HepG2 (cell line): ENCODE measurements around the gene HES7. TPM values are rescaled to one million over a fixed set of nuclear protein-coding genes. Genes with fewer than 3 reads are reported as not detected.
A peak's percentile ranks its signal among the peaks of the same experiment; 100 is the strongest.

Source experiments
- ATAC-seq: fragments of 200-7000 bp; cut with Tn5 transposase; 3 replicates; pipeline ENCODE4 v1.9.1; 2020; ENCODE audit warnings: mild to moderate bottlenecking, moderate library complexity
- BruUV-seq: library from RNA; stranded (reverse); fragments of 400-500 nt; replicated peaks from 2 replicates; lab custom pipeline; 2021; lab: Mats Ljungman, UMichigan
- CTCF ChIA-PET: fragments of 300-600 bp; formaldehyde crosslinking; extraction: SDS; loops from one replicate; lab custom pipeline; 2021; ENCODE audit warnings: low total read pairs, inconsistent platforms, low intra/inter-chr PET ratio; lab: Yijun Ruan, JAX
- POLR2A ChIA-PET: fragments of 350-600 bp; sonication (Branson Sonifier 250); formaldehyde crosslinking; loops from one replicate; lab custom pipeline; 2020; ENCODE audit warnings: antibody characterized with exemption, inconsistent platforms; lab: Yijun Ruan, JAX
- DNase-seq: peaks from one replicate; pipeline ENCODE4 v3.0.0-alpha.2; 2015; ENCODE audit warnings: low spot score
- FAIRE-seq: peaks from 3 replicates; lab custom pipeline; 2011; peaks lifted over from hg19 to GRCh38; lab: Jason Lieb, UNC
- H2AFZ ChIP-seq: one replicate; pipeline ENCODE4 v1.6.1; 2011; ENCODE audit warnings: low read length, inconsistent platforms
- H3K27ac ChIP-seq: fragments of 300-600 bp; 3 replicates; pipeline ENCODE4 v1.8.0; 2011; ENCODE audit warnings: mixed run types, mild to moderate bottlenecking, mixed read lengths, low read length, inconsistent platforms; ENCODE audit not compliant: insufficient read depth; ENCODE audit errors: extremely low read length
- H3K27me3 ChIP-seq, 2 experiments: fragments of 200-600 bp in 1 of 2; 2 replicates in 1 of 2; 3 replicates in 1 of 2; pipeline versions ENCODE4 v1.6.0 to v1.8.0; 2011; ENCODE audit warnings: low read length in 2 of 2, mild to moderate bottlenecking in 2 of 2, moderate library complexity in 2 of 2, inconsistent platforms in 1 of 2; ENCODE audit not compliant: insufficient read depth in 2 of 2, control insufficient read depth in 1 of 2
- H3K36me3 ChIP-seq, 2 experiments: fragments of 200-600 bp in 1 of 2; replicated peaks in 1 of 2; 2 replicates in 1 of 2; 3 replicates in 1 of 2; pipeline versions ENCODE4 v1.5.1 to v1.8.0; 2011; ENCODE audit warnings: low read length in 2 of 2, inconsistent platforms in 1 of 2; ENCODE audit not compliant: insufficient read depth in 2 of 2, control insufficient read depth in 1 of 2
- H3K4me1 ChIP-seq: 2 replicates; pipeline ENCODE4 v1.5.1; 2012; ENCODE audit warnings: low read length, inconsistent platforms; ENCODE audit not compliant: insufficient read depth
- H3K4me2 ChIP-seq: 2 replicates; pipeline ENCODE4 v1.6.0; 2011; ENCODE audit warnings: low read depth, low read length, inconsistent platforms
- H3K4me3 ChIP-seq, 3 experiments: fragments of 200-600 bp in 1 of 3; sonication (generic), shearing (Covaris generic) in 1 of 3; replicated peaks in 1 of 3; 2 replicates each; pipeline ENCODE4 v1.5.1; 2011 to 2016; ENCODE audit warnings: low read length in 3 of 3, inconsistent platforms in 2 of 3, low read depth in 2 of 3, mild to moderate bottlenecking in 2 of 3, control low read depth in 1 of 3, mixed read lengths in 1 of 3; ENCODE audit not compliant: insufficient read depth in 1 of 3
- H3K79me2 ChIP-seq: one replicate; pipeline ENCODE4 v1.6.1; 2011; ENCODE audit warnings: low read length, inconsistent platforms; ENCODE audit not compliant: insufficient read depth
- H3K9ac ChIP-seq: 2 replicates; pipeline ENCODE4 v1.6.0; 2011; ENCODE audit warnings: mild to moderate bottlenecking, low read depth, low read length, inconsistent platforms; ENCODE audit not compliant: insufficient read depth
- H3K9me3 ChIP-seq: 2 replicates; pipeline ENCODE4 v1.5.1; 2012; ENCODE audit warnings: mild to moderate bottlenecking, low read length
- H4K20me1 ChIP-seq: 2 replicates; pipeline ENCODE4 v1.6.0; 2011; ENCODE audit warnings: inconsistent platforms, mild to moderate bottlenecking, low read length, moderate library complexity; ENCODE audit not compliant: insufficient read depth
- BCL6 ChIP-seq: IDR thresholded peaks from 2 replicates; pipeline ENCODE4 v1.6.1; 2016; ENCODE audit warnings: missing genetic modification reagents, missing compliant biosample characterization
- FOXK1 ChIP-seq: sonication (generic); formaldehyde crosslinking; IDR thresholded peaks from 2 replicates; pipeline ENCODE4 v1.4.0; 2020; ENCODE audit warnings: low read depth, missing genetic modification reagents, borderline replicate concordance
- GABPB1 ChIP-seq: IDR thresholded peaks from 2 replicates; pipeline ENCODE4 v1.6.1; 2016; ENCODE audit warnings: mild to moderate bottlenecking, missing genetic modification reagents, moderate library complexity, missing compliant biosample characterization
- GLI4 ChIP-seq: sonication (generic); formaldehyde crosslinking; IDR thresholded peaks from 2 replicates; pipeline ENCODE4 v1.5.1; 2020; ENCODE audit warnings: missing genetic modification reagents, mild to moderate bottlenecking, moderate library complexity, borderline replicate concordance
- KDM6A ChIP-seq: IDR thresholded peaks from 2 replicates; pipeline ENCODE4 v1.6.1; 2016; ENCODE audit warnings: low read depth
- MIER3 ChIP-seq: IDR thresholded peaks from 2 replicates; pipeline ENCODE4 v1.6.1; 2016; ENCODE audit warnings: missing compliant biosample characterization, borderline replicate concordance
- PITX1 ChIP-seq: sonication (generic); formaldehyde crosslinking; IDR thresholded peaks from 2 replicates; pipeline ENCODE4 v1.5.1; 2020; ENCODE audit warnings: mild to moderate bottlenecking, missing genetic modification reagents
- TRIM24 ChIP-seq: sonication (generic); formaldehyde crosslinking; IDR thresholded peaks from 2 replicates; pipeline ENCODE4 v1.8.0; 2022; ENCODE audit warnings: mild to moderate bottlenecking, missing genetic modification reagents
- ZFP1 ChIP-seq: IDR thresholded peaks from 2 replicates; pipeline ENCODE4 v1.6.1; 2016
- ZNF17 ChIP-seq: sonication (generic); formaldehyde crosslinking; IDR thresholded peaks from 2 replicates; pipeline ENCODE4 v1.5.0; 2020; ENCODE audit warnings: mild to moderate bottlenecking, missing genetic modification reagents
- ZNF205 ChIP-seq: IDR thresholded peaks from 2 replicates; pipeline ENCODE4 v1.6.1; 2018; ENCODE audit warnings: missing biosample characterization, missing genetic modification reagents
- ZNF652 ChIP-seq: IDR thresholded peaks from 2 replicates; pipeline ENCODE4 v1.6.1; 2016; ENCODE audit warnings: low read depth, borderline replicate concordance
- ZNF660 ChIP-seq: sonication (generic); formaldehyde crosslinking; IDR thresholded peaks from 2 replicates; pipeline ENCODE4 v1.5.1; 2020; ENCODE audit warnings: mild to moderate bottlenecking, low read depth, missing genetic modification reagents, borderline replicate concordance
- ZNF703 ChIP-seq: sonication (generic); formaldehyde crosslinking; IDR thresholded peaks from 2 replicates; pipeline ENCODE4 v1.5.1; 2020; ENCODE audit warnings: missing genetic modification reagents, mild to moderate bottlenecking, moderate library complexity, borderline replicate concordance
- WGBS: methylation state at CpG from one replicate; pipeline ENCODE4 v1.1.6; 2017; ENCODE audit warnings: low lambda C conversion rate; 5-methylcytosine and 5-hydroxymethylcytosine counted together
- in situ Hi-C: cut with HindIII; loops from 2 replicates; pipeline ENCODE4 v1.10.0; 2017; ENCODE audit warnings: low pct_unique_long_range_greater_than_20kb; ENCODE audit not compliant: extremely low pct_ligation_motif_present
- intact Hi-C: fragments of 100-400 bp; cut with micrococcal nuclease; formaldehyde crosslinking; loops from one replicate; pipeline ENCODE4 v1.10.0; 2022; ENCODE audit not compliant: unreplicated experiment
- polyA plus RNA-seq, 8 experiments: library from polyadenylated mRNA; depleted of rRNA in 3 of 8; stranded (reverse) in 7 of 8; unstranded in 1 of 8; fragments of >200 nt; fragmentation: Illumina TruSeq in 4 of 8; extraction: Trizol in 4 of 8; gene quantifications; 2 replicates each; pipeline versions ENCODE4 v1.2.1 to v1.2.3, GENCODE V29; 2011 to 2016; ENCODE audit warnings: low read depth in 4 of 8, missing spikeins in 1 of 8, mixed read lengths in 1 of 8; ENCODE audit not compliant: insufficient read depth in 1 of 8
- total RNA-seq, 5 experiments: library from RNA; depleted of rRNA; stranded (reverse); fragments of >200 nt; fragmentation: Illumina TruSeq; extraction: Trizol; gene quantifications; 2 replicates each; pipeline ENCODE4 v1.2.3, GENCODE V29; 2016; ENCODE audit warnings: low read depth in 1 of 5
- TF ChIP-seq, protein P1 (sequence below): sonication (generic); formaldehyde crosslinking; IDR thresholded peaks from 2 replicates; pipeline ENCODE4 v1.4.0; 2020; ENCODE audit warnings: missing genetic modification reagents
- TF ChIP-seq, protein P2 (sequence below): sonication (generic); formaldehyde crosslinking; conservative IDR thresholded peaks from 2 replicates; pipeline ENCODE4 v1.4.0; 2020; ENCODE audit warnings: missing genetic modification reagents

Gene HES7
- total and polyA plus RNA-seq, 2 of the 13 experiments (the other 11 are each of a cell fraction or from before 2014, with no cell fraction given): not detected

DNA sequence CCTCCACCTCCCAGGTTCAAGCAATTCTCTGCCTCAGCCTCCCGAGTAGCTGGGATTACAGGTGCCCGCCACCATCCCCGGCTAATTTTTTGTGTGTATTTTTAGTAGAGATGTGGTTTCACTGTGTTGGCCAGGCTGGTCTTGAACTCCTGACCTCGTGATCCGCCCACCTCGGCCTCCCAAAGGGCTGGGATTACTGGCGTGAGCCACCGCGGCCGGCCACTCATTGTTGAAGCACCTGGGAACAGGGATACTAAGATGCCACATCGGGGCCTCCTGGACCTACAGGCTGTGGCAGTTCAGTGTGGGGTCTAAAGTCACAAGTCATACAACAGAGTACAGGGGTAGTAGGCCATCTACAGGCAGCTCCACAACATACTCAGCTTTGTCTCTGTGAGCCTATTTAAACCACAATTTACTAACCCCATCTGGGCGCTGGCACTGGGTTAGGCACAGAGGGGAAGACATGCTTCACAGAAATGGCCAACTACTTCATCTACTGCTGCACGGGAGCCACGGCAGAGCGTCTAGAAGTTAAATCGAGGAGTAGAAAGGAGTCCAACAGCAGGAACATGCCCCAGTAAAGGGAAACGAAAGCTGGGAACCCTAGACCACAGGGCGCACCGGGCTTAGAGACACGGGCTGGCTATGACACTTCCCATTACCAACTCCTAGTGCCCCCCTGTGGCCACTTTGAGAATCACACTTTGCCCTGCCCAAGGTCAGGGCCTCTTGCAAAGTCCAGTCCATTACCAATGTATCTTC is 34.5 kb upstream of the HES7 start (continued):
- TF ChIP-seq, protein P1, sequence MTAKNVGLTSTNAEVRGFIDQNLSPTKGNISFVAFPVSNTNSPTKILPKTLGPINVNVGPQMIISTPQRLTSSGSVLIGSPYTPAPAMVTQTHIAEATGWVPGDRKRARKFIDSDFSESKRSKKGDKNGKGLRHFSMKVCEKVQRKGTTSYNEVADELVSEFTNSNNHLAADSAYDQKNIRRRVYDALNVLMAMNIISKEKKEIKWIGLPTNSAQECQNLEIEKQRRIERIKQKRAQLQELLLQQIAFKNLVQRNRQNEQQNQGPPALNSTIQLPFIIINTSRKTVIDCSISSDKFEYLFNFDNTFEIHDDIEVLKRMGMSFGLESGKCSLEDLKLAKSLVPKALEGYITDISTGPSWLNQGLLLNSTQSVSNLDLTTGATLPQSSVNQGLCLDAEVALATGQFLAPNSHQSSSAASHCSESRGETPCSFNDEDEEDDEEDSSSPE: no peak
- 0 out of 2 replicates have a peak, but pooled peaks have one; percentile 34 for TF ChIP-seq ZNF703 (CRISPR knock-in tag)
- TF ChIP-seq FOXK1: no peak

DNA sequence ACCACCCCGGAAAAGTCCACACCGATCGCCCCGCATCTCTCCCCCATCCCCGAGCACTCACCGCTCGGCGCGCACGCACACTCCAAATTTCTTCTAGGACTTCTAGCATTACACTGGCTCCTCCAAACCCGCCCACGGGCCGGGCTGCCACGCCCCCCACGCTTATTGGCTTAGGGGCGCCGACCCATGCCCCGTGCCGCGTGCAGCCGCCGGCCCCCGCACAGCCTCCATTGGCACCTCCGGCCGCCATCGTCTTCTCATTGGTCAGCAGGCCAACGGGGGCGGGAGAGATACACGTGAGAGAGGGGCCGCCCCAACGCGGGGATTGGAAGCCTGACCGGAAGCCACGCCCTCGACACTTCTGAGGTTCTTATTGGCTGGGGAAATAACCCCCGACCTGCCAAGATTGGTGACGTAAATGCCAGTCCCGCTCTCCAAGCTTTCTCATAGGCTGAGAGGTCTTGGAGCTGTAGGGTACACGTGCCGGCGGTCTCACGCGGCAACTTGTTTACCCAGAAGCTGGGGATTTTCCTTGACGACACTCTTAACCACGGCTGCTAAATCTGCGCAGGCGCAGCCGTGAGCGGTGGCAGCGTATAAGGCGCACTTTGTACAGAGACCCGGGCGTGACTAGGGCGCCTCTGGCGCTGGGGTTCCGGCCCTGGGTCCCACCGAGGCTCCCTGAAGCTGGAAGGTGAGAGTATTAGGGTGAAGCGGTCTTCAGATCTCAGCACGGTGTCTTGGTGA is 32.5 kb upstream of the HES7 start:
- peak; percentile 62 for ATAC-seq
- Histone ChIP-seq H3K4me2 (peak overlapping the region; percentile 97), H3K9ac (peak overlapping the region; percentile 76), H3K9me3 (no peaks in the 10 kb centered on the region), H3K4me3 (peak overlapping the region; percentile 58 to 70 (median 63); a peak in 5 of 6 replicates), H4K20me1 (no peaks in the 10 kb centered on the region), H3K36me3 (peaks cover 1 to 7% of the 10 kb centered on the region in 2 experiments; a peak in 3 of 5 replicates), H3K27me3 (no peaks in the 10 kb centered on the region), H3K4me1 (peaks cover 71% of the 10 kb centered on the region), H2AFZ (no peak overlapping the region), H3K79me2 (peaks cover 9% of the 10 kb centered on the region), H3K27ac (peak overlapping the region; percentile 86)
- ChIA-PET POLR2A (interaction anchor here (0.6 to 1.9 kb wide), 8 partner anchors 17 to 100 kb away, joined by 3 to 34 read pairs (median 4); partner anchors contain the start of genes ALOXE3 and BORCS6), CTCF (interaction anchor here (0.7 kb wide), 1 partner anchor 18 kb away, joined by 4 read pairs; no protein-coding TSS in a partner anchor)
- peak; percentile 67 for FAIRE-seq
- no TSS peak for BruUV-seq
- peak; percentile 98 for DNase-seq
- in situ Hi-C loops (loop anchor here (5.0 kb wide), 1 partner anchor 34 kb away; the partner anchor contains the start of gene HES7), intact Hi-C loops (no loop called here)
- 54% methylated on average over 40 of the region's 59 CpGs for WGBS
- TF ChIP-seq ZNF205 (CRISPR knock-in tag) (no peak), GABPB1 (CRISPR knock-in tag) (peak; percentile 91), GLI4 (CRISPR knock-in tag) (no peak), PITX1 (CRISPR knock-in tag) (no peak), KDM6A (CRISPR knock-in tag) (no peak), ZNF652 (no peak), ZNF17 (CRISPR knock-in tag) (no peak), ZFP1 (no peak), ZNF660 (no peak), BCL6 (CRISPR knock-in tag) (0 out of 2 replicates have a peak, but pooled peaks have one; percentile 4), MIER3 (CRISPR knock-in tag) (peak; percentile 21; the same call in 1 of the 2 replicates), TRIM24 (CRISPR knock-in tag) (no peak)
- TF ChIP-seq, protein P2, sequence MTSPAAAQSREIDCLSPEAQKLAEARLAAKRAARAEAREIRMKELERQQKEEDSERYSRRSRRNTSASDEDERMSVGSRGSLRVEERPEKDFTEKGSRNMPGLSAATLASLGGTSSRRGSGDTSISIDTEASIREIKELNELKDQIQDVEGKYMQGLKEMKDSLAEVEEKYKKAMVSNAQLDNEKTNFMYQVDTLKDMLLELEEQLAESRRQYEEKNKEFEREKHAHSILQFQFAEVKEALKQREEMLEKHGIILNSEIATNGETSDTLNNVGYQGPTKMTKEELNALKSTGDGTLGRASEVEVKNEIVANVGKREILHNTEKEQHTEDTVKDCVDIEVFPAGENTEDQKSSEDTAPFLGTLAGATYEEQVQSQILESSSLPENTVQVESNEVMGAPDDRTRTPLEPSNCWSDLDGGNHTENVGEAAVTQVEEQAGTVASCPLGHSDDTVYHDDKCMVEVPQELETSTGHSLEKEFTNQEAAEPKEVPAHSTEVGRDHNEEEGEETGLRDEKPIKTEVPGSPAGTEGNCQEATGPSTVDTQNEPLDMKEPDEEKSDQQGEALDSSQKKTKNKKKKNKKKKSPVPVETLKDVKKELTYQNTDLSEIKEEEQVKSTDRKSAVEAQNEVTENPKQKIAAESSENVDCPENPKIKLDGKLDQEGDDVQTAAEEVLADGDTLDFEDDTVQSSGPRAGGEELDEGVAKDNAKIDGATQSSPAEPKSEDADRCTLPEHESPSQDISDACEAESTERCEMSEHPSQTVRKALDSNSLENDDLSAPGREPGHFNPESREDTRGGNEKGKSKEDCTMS: no peak
